22Rv1 (cell line): ENCODE results near the gene PHF10.
"Not testable (repeated sequence)": the region's sequence is repeated elsewhere in the genome, so short reads cannot be mapped to it uniquely, and the experiment has no call there.

Experiments used
- H3K27ac ChIP-seq: fragments of 450-650 bp; 2 replicates; pipeline ENCODE4 v1.5.1; 2017
- ZFX ChIP-seq: fragments of 450-650 bp; IDR thresholded peaks from 2 replicates; pipeline ENCODE4 v1.6.1; 2017; ENCODE audit warnings: antibody characterized with exemption, borderline replicate concordance
- TF ChIP-seq, protein P1 (sequence below): fragments of 450-650 bp; IDR thresholded peaks from 2 replicates; pipeline ENCODE4 v1.5.1; 2017; ENCODE audit warnings: mild to moderate bottlenecking

PHF10 gene

DNA sequence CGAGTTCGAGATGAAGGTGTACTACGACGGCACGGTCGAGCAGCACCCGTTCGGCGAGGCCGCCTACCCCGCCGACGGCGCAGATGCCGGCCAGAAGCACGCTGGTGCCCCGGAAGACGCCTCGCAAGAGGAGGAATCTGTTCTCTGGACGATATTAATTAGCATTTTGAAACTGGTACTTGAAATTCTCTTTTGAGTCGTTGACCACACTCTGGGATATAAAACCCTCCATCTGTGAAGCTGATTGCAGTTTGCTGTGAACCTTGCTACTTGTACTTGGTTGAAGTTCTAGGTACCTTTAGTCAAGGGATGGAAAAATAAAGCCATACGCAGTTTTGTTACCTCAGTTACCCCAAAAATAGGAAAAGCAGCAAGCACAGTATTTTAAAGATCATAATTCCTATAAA, 21.5 kb downstream of the PHF10 start:
- H3K27ac ChIP-seq: peak overlapping the region; percentile 86
- TF ChIP-seq ZFX: no peak
- TF ChIP-seq, protein P1, sequence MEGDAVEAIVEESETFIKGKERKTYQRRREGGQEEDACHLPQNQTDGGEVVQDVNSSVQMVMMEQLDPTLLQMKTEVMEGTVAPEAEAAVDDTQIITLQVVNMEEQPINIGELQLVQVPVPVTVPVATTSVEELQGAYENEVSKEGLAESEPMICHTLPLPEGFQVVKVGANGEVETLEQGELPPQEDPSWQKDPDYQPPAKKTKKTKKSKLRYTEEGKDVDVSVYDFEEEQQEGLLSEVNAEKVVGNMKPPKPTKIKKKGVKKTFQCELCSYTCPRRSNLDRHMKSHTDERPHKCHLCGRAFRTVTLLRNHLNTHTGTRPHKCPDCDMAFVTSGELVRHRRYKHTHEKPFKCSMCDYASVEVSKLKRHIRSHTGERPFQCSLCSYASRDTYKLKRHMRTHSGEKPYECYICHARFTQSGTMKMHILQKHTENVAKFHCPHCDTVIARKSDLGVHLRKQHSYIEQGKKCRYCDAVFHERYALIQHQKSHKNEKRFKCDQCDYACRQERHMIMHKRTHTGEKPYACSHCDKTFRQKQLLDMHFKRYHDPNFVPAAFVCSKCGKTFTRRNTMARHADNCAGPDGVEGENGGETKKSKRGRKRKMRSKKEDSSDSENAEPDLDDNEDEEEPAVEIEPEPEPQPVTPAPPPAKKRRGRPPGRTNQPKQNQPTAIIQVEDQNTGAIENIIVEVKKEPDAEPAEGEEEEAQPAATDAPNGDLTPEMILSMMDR: no peak

DNA sequence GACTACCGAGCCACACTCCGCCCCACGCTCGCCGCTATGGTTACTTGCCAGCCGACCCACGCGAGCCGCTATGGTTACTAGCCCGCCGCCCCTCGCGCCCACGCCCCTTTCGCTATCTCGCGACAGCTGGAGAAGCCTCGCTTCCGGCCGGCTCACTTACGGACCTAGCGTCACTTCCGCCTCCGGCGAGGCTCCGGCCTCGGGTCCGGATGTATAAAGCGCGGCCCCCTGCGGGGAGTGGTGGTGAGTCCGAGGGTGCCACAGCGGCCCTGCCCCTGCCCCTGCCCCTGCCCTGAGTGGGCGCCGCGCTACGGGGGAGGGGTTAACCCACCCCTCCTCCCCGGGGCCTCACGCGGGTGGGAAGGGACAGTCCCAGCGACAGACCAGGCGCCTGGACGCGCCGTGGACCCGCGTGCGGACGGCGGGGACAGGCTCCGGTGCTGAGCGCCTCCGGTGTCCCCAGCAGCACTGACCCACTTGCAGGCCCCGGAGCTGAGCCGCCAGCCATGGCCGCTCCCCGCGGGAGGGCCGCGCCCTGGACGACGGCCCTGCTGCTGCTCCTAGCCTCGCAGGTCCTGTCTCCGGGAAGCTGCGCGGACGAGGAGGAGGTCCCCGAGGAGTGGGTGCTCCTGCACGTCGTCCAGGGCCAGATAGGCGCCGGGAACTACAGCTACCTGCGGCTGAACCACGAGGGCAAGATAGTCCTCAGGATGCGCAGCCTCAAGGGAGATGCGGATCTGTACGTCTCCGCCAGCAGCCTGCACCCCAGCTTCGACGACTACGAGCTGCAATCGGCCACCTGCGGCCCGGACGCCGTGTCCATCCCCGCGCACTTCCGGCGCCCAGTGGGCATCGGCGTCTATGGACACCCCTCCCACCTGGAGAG, 22.1 kb downstream of the PHF10 start, which contains the start of the genes C6orf120 and WDR27:
Gene C6orf120, plus strand, starts transcription at position 173 of the 886 bp plus-strand sequence. Its CDS starts 334 bp downstream, at position 507.
Gene WDR27, minus strand, starts transcription at position 76 of the 886 bp plus-strand sequence. CDS start 13,024 bp downstream, outside the sequence.
- H3K27ac ChIP-seq: peak within 1 kb of the TSS; percentile 86
- TF ChIP-seq, protein P1: no peak
- TF ChIP-seq ZFX: no peak

DNA sequence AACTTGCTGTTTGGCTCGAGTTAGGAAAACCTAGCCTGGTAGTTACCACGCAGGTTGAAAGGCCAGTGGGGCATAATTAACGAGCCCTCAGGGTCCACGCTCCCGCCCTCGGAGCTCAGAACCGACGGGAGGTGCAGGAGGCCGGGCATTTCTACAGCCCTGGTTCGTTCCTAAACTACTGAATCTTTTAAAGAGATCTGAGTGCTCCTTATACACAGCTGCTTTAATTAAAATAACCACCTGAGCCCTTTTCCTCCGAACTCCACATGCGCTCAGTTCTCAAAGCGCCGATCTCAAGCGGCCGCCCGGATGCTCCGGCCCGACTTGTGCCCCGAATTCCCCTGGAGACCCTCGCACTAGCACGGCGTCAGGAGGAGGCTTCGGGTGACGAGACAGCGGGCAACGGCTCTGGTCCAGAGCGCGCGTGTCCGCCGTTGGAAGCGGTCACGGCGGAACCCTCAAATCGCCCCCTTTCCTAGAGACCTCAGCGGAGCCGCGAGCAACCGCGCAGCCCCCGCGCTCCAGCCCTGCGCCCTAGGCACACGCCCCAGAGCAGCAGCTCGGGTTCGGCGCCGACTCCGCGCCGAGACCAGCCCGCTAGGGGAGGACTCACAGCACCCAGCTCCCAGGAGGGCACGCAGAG, 22.9 kb downstream of the PHF10 start:
- H3K27ac ChIP-seq: peak overlapping the region; percentile 86
- TF ChIP-seq, protein P1: no peak
- TF ChIP-seq ZFX: no peak

DNA sequence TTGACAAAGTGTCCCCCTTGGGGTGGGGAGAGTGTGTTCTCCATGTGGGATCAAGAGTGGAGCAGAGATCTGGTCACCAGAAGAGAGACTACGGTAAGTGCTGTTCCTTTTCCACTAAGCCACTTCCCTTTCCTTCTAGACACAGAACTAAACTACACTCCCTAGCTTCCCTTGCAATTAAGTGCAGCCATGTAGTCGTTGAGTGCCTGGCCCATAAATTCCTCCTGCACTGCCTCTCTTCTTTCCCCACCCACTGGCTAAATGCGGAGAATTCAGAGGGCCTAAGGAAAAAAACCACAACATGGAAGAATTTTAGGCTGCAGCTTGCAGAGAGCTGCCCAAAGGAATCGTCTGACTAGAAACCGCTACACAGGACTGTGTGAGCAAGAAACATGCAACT, 24.0 kb downstream of the PHF10 start:
- no peak overlapping the region for H3K27ac ChIP-seq
- no peak for TF ChIP-seq ZFX
- TF ChIP-seq, protein P1: no peak

DNA sequence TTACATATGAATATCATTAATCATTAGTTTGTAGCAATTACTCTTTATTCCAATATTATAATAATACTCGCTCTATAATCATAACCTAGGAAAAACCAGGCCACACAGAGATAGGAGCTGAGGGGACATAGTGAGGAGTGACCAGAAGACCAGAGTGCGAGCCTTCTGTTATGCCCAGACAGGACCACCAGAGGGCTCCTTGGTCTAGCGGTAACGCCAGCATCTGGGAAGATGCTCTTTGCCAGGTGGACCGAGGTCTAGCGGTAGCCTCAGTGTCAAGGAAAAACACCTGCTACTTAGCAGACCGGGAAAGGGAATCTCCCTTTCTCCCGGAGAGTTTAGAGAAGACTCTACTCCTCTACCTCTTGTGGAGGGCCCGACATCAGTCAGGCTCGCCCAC, 27.2 kb downstream of the PHF10 start:
- TF ChIP-seq, protein P1: peak; percentile 58
- H3K27ac ChIP-seq: not testable (repeated sequence)

DNA sequence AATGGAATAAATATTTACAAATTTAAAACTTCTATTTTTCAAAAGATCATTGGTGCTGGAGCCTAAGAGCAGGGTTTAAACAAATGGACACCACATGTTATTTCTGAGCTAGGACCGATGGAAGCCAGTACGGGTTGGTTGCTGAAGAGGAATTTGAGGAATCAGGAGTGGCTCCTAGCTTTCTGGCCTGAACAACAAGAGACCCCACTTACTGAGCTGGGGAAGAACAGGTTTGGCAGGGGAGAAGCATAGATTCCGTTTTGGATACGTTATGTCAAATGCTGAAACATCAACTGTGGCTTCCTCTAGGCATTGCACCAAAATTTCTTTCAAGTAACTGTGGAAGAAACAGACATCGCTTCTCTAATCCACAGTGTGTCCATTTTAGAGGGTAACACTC, 29.2 kb downstream of the PHF10 start:
- no peak overlapping the region for H3K27ac ChIP-seq
- no peak for TF ChIP-seq ZFX
- TF ChIP-seq, protein P1: no peak

DNA sequence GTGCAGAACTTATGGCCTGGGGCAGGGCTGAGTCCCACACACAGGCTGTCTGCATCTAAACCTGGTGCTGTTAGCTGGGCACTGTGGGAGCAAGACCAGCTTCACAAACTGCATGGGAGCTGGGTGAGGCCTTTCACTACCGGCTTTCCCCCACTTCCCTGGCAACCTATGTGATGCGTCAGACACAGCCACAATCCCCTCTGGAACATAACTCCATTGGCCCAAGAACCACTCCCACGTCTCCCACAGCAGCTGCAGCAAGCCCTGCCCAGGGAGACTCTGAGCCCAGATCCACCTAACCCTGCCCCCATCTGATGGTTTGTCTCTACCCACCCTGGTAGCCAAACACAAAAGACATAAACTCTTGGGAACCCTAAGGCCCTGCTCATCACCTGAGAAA, 31.8 kb downstream of the PHF10 start:
- no peak overlapping the region for H3K27ac ChIP-seq
- no peak for TF ChIP-seq ZFX
- TF ChIP-seq, protein P1: no peak
